Omental fat pad (tissue), 4 donors: Measurements from ENCODE around the gene FOXN4. TPM values are rescaled to one million over a fixed set of nuclear protein-coding genes. Genes with fewer than 3 reads are reported as not detected.

Experiments
- ATAC-seq: fragments of 150-250 bp; one replicate; pipeline ENCODE4 v1.9.1; 2016; ENCODE audit warnings: mild to moderate bottlenecking, moderate library complexity; ENCODE audit not compliant: low FRiP score
- DNase-seq: peaks from one replicate; pipeline ENCODE4 v3.0.0-alpha.2; 2019; ENCODE audit warnings: low spot score
- total RNA-seq, 4 donors: library from RNA; depleted of rRNA; stranded (reverse); fragments of >200 nt; gene quantifications; one replicate each; pipeline ENCODE4 v1.1.0, GENCODE V29; 2016
- TF ChIP-seq, protein P1 (sequence below), 3 donors: fragments of 450-650 bp; IDR thresholded peaks; one replicate each; pipeline ENCODE4 v1.5.1; 2016 to 2017; ENCODE audit warnings: antibody characterized with exemption in 3 of 3, mild to moderate bottlenecking in 3 of 3, moderate library complexity in 2 of 3

Gene FOXN4
- total RNA-seq, 4 donors from 2014 or later: not detected

DNA sequence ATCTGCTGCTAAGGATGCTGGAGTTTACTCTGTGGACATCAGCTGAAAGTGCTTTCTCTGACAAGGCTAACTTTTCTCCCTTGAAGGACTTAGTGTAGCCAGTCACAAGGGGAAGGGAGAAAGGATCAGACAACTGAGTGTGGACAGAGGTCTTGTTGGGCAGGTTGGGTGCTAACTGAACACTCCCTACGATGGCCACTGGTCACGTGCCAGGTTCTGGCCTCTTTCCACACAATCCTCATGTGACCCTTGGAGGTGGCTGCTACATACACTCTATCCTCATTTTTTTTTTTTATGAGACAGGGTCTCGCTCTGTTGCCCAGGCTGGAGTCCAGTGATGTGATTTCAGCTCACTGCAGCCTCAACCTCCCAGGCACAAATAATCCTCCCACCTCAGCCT, 39.7 kb downstream of the FOXN4 start:
- no peak for DNase-seq
- ATAC-seq: no peak
- TF ChIP-seq, protein P1, sequence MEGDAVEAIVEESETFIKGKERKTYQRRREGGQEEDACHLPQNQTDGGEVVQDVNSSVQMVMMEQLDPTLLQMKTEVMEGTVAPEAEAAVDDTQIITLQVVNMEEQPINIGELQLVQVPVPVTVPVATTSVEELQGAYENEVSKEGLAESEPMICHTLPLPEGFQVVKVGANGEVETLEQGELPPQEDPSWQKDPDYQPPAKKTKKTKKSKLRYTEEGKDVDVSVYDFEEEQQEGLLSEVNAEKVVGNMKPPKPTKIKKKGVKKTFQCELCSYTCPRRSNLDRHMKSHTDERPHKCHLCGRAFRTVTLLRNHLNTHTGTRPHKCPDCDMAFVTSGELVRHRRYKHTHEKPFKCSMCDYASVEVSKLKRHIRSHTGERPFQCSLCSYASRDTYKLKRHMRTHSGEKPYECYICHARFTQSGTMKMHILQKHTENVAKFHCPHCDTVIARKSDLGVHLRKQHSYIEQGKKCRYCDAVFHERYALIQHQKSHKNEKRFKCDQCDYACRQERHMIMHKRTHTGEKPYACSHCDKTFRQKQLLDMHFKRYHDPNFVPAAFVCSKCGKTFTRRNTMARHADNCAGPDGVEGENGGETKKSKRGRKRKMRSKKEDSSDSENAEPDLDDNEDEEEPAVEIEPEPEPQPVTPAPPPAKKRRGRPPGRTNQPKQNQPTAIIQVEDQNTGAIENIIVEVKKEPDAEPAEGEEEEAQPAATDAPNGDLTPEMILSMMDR (IDR thresholded peaks at IDR 0.05): no peak

DNA sequence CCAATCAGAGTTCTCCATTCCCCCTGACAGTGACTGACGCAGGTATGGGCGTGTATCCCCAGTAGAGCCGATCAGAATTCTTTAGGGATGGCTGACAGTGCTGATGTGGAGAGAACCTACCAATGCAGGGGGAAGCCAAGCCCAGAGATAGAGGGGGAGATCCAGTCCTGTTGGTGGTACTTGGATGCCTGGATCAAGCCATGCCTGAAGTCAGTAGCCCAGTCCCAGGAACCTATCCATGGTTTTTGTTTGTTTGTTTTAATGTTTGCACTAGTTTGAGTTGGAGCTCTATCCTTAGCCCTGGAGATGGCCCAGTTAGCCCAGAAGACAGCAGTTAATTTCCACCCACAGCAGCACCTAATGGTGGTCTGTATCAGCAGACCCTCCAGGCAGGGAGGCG, 40.2 kb downstream of the FOXN4 start:
- ATAC-seq: no peak
- TF ChIP-seq, protein P1 (IDR thresholded peaks at IDR 0.05): no peak
- no peak for DNase-seq

DNA sequence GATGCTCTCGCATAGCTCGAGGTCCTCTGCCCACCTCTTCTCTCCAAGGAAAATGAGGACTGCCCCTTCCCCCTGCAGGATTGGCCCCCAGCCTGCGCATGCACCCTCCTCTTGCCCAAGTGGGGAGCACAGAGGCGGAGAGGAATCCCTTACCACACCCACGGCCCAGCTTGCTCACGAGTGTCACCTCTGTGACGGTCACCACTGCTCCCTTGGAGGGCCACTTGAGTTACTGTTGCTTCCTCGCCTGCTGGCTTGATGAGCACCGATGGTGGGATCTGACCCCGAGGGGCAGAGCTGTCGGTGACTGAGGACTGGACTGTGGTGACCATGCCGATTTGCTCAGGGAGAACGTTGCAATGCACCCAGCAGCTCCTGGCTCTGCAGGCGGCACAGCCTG, 41.7 kb downstream of the FOXN4 start:
- no peak for ATAC-seq
- no peak for DNase-seq
- TF ChIP-seq, protein P1 (IDR thresholded peaks at IDR 0.05): no peak

DNA sequence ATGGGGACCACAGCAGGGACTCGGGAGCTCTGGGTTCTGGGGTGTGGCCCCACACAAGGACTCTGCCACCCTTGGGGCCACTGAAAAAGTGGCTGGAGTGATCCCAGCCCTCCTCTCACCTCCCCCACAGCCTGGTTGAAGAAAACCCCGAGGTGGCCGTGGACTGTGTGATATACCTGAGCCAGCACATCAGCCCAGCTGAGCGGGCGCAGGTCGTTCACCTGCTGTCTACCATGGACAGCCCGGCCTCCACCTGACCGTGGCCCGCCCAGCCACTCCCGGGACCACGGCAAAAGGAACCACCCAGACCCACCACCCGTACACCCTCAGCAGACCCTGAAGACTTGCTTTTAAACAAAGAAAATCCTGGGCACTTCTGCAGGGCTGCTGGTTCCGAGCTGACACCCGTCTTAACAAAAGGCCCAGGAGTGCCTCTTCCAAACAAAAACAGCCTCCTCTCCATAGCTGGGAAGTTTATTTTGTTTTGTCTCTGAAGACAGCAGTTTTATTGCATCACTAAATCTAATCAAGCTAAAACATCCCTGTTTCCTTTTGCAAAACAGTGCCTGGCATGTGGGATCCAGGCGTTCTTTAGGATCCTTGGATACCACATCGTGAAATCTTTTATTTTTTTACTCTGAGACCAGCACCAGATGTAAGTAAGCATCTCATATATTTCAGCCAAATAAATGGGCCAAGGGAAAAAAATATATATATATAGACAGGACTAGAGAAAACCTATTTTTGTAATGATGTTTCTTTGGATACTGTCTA, 42.8 kb downstream of the FOXN4 start:
- no peak for DNase-seq
- TF ChIP-seq, protein P1 (IDR thresholded peaks at IDR 0.05): no peak
- ATAC-seq: no peak

DNA sequence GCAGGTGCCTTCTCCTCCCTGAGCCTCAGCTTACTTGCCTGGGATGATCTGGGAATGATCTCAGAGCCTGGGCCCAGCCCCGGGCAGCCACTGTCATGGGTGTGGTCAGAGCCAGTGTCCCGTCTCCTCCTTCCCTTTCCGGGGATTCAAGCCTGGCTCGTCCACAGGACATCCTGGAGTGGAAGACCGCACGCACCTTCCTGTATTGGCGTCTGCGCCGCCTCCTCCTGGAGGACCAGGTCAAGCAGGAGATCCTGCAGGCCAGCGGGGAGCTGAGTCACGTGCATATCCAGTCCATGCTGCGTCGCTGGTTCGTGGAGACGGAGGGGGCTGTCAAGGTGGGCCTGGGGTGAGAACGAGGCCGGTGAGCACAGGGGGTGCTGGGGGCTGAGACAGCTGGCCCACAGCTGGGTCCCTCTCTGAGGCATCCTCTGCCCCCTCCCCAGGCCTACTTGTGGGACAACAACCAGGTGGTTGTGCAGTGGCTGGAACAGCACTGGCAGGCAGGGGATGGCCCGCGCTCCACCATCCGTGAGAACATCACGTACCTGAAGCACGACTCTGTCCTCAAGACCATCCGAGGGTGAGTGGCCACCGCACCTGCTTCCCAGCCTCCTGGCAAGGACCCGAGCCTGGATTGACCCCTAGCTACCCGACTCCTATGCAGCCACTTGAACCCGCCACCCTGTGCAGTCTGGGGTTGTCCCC, 44.0 kb downstream of the FOXN4 start:
- ATAC-seq: no peak
- TF ChIP-seq, protein P1 (IDR thresholded peaks at IDR 0.05): no peak

DNA sequence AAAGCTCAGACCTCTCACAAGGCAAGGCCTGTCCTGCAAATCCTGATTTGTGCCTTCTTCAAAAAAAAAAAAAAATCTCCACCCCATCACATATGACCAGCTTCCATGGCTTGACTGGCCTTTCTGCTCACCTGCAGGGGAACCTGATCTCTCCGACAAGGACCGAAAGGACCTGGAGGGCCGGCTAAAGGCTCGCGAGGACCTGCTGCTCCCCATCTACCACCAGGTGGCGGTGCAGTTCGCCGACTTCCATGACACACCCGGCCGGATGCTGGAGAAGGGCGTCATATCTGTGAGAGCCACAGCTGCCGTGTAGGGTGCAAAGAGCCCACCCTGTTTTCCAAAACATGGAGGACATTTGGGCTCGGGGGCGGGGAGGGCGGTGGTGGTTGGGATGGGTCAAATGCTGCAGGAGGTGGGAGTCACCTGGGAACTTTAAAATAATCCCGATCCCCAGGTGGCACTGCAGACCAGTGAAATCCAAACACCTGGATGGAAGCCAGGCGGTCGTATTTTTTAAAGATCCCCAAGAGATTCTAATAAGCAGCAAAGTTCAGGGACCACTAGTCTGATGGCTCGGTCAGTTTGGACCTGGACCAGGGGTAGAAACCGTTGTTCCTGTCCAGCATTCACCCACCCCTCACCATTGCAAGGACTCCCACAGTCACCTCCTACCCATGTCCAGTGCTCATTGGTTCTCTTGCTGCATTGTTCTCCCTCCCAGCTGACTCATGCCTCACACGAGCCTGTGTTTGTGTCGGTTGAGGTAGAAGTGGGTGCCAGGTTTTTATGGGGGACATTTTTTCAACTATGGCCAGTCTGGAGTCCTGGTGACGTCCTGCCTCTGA, 44.8 kb downstream of the FOXN4 start:
- ATAC-seq: peak; percentile 50

More for the DNA sequence above, 44.0 kb downstream of the FOXN4 start:
- DNase-seq: no peak

More for the DNA sequence above, 44.8 kb downstream of the FOXN4 start:
- TF ChIP-seq, protein P1 (IDR thresholded peaks at IDR 0.05): no peak
- DNase-seq: peak; percentile 42
